Esophagus (tissue), 2 donors: ENCODE results near the gene SPAG16. TPM values are rescaled to one million over a fixed set of nuclear protein-coding genes. Genes with fewer than 3 reads are reported as not detected.

Source experiments
- H3K27ac ChIP-seq, 2 donors: one replicate each; pipeline ENCODE4 v1.5.1; 2013; ENCODE audit warnings: low read depth in 2 of 2, mild to moderate bottlenecking in 2 of 2, inconsistent platforms in 1 of 2, low read length in 1 of 2, moderate library complexity in 1 of 2
- H3K27me3 ChIP-seq, 2 donors: one replicate each; pipeline ENCODE4 v1.6.1; 2013; ENCODE audit warnings: low read length in 2 of 2, control low read depth in 1 of 2, mild to moderate bottlenecking in 1 of 2; ENCODE audit not compliant: insufficient read depth in 2 of 2, control insufficient read depth in 1 of 2
- H3K36me3 ChIP-seq, 2 donors: one replicate each; pipeline ENCODE4 v1.6.1; 2013; ENCODE audit warnings: low read length in 1 of 2; ENCODE audit not compliant: control insufficient read depth in 2 of 2, insufficient read depth in 2 of 2
- H3K4me1 ChIP-seq, 2 donors: one replicate each; pipeline ENCODE4 v1.6.1; 2013; ENCODE audit warnings: low read length in 1 of 2; ENCODE audit not compliant: control insufficient read depth in 2 of 2, insufficient read depth in 2 of 2
- H3K4me3 ChIP-seq, 2 donors: one replicate each; pipeline ENCODE4 v1.5.1; 2013; ENCODE audit warnings: low read length in 2 of 2, mild to moderate bottlenecking in 2 of 2, low read depth in 1 of 2, moderate library complexity in 1 of 2
- H3K9me3 ChIP-seq, 2 donors: one replicate each; pipeline ENCODE4 v1.6.1; 2013; ENCODE audit warnings: mild to moderate bottlenecking in 2 of 2, low read depth in 1 of 2, low read length in 1 of 2, moderate library complexity in 1 of 2; ENCODE audit not compliant: control insufficient read depth in 2 of 2, insufficient read depth in 1 of 2
- WGBS, 2 donors: extraction: QIAGEN DNeasy Blood & Tissue Kit; methylation state at CpG; one replicate each; pipeline ENCODE4 v1.1.7; 2013; 5-methylcytosine and 5-hydroxymethylcytosine counted together
- polyA plus RNA-seq, 2 donors: library from polyadenylated mRNA; stranded (reverse); fragments of 200-250 nt; gene quantifications; one replicate each; pipeline ENCODE4 v1.2.3, GENCODE V29; 2013
- donor health status: healthy with polysubstance abuse.
- donor health status: Bipolar disorder and iron deficiency.

The SPAG16 gene
- polyA plus RNA-seq, 2 donors = 20.4 to 21.2 TPM

GRCh38 chr2:213491376-213491775 is 207.1 kb downstream of the SPAG16 start:
- Histone ChIP-seq H3K9me3 (no peaks in the 10 kb centered on the region), H3K36me3 (no peaks in the 10 kb centered on the region), H3K4me1 (no peaks in the 10 kb centered on the region), H3K27me3 (no peaks in the 10 kb centered on the region), H3K27ac (no peak overlapping the region), H3K4me3 (no peak overlapping the region)
- WGBS, 2 donors = 50 to 62% methylated on average over 1 of the region's 1 CpG

- H3K36me3 ChIP-seq = no peaks in the 10 kb centered on the region
- no peak overlapping the region for H3K27ac ChIP-seq
- WGBS, 2 donors = 54 to 56% methylated on average over 2 of the region's 2 CpGs
- H3K27me3 ChIP-seq = no peaks in the 10 kb centered on the region
- no peaks in the 10 kb centered on the region for H3K4me1 ChIP-seq
- no peaks in the 10 kb centered on the region for H3K9me3 ChIP-seq
- no peak overlapping the region for H3K4me3 ChIP-seq
These were observed 212.0 kb downstream of the SPAG16 start for GRCh38 chr2:213496226-213496625.

DNA sequence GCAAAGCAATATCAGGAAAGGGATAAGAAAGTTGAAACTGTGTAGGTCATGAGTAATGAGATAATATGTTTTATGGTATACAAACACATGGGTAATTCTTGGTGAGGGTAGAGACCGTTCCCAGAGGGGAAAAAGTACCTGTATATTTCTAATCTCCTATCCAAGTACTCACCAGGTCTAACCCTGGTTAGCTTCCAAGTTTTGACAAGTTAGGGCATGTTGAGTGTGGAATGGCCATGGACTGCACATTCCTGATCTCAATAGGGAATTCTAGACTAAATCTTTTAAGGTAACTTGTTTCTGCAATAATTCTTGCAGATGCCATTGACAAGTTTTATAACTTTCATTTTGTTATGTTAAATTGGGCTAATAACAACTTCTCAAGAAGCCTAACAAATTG is 216.6 kb downstream of the SPAG16 start:
- H3K27me3 ChIP-seq = no peaks in the 10 kb centered on the region

GRCh38 chr2:213524164-213524563 is 239.9 kb downstream of the SPAG16 start:
- peaks cover 2 to 5% of the 10 kb centered on the region in 2 donors for H3K9me3 ChIP-seq
- no peak overlapping the region for H3K4me3 ChIP-seq
- H3K27me3 ChIP-seq = no peaks in the 10 kb centered on the region
- no peak overlapping the region for H3K27ac ChIP-seq
- H3K36me3 ChIP-seq = no peaks in the 10 kb centered on the region
- H3K4me1 ChIP-seq = no peaks in the 10 kb centered on the region

More for the DNA sequence above, 216.6 kb downstream of the SPAG16 start:
- Histone ChIP-seq H3K4me3 (no peak overlapping the region), H3K36me3 (no peaks in the 10 kb centered on the region), H3K27ac (no peak overlapping the region), H3K9me3 (no peaks in the 10 kb centered on the region), H3K4me1 (no peaks in the 10 kb centered on the region)
- 52 to 53% methylated on average over 1 of the region's 1 CpG for WGBS, 2 donors

GRCh38 chr2:213537579-213537978 is 253.3 kb downstream of the SPAG16 start:
- no peak overlapping the region for H3K4me3 ChIP-seq
- H3K36me3 ChIP-seq = no peaks in the 10 kb centered on the region
- no peaks in the 10 kb centered on the region for H3K4me1 ChIP-seq
- no peaks in the 10 kb centered on the region for H3K27me3 ChIP-seq
- H3K27ac ChIP-seq = no peak overlapping the region
- no peaks in the 10 kb centered on the region for H3K9me3 ChIP-seq
- 63% methylated on average over 1 of the region's 1 CpG for WGBS, 2 donors

- Histone ChIP-seq H3K4me3 (no peak overlapping the region), H3K27ac (no peak overlapping the region), H3K4me1 (no peaks in the 10 kb centered on the region), H3K36me3 (no peaks in the 10 kb centered on the region), H3K9me3 (no peaks in the 10 kb centered on the region), H3K27me3 (no peaks in the 10 kb centered on the region)
- 63 to 66% methylated on average over 1 of the region's 1 CpG for WGBS, 2 donors
These were observed 260.7 kb downstream of the SPAG16 start for GRCh38 chr2:213544940-213545339.

GRCh38 chr2:213545481-213545880 is 261.2 kb downstream of the SPAG16 start:
- WGBS, 2 donors = 45 to 55% methylated on average over 2 of the region's 2 CpGs
- no peaks in the 10 kb centered on the region for H3K4me1 ChIP-seq
- H3K4me3 ChIP-seq = no peak overlapping the region
- no peaks in the 10 kb centered on the region for H3K9me3 ChIP-seq
- no peaks in the 10 kb centered on the region for H3K36me3 ChIP-seq
- H3K27me3 ChIP-seq = no peaks in the 10 kb centered on the region
- no peak overlapping the region for H3K27ac ChIP-seq

DNA sequence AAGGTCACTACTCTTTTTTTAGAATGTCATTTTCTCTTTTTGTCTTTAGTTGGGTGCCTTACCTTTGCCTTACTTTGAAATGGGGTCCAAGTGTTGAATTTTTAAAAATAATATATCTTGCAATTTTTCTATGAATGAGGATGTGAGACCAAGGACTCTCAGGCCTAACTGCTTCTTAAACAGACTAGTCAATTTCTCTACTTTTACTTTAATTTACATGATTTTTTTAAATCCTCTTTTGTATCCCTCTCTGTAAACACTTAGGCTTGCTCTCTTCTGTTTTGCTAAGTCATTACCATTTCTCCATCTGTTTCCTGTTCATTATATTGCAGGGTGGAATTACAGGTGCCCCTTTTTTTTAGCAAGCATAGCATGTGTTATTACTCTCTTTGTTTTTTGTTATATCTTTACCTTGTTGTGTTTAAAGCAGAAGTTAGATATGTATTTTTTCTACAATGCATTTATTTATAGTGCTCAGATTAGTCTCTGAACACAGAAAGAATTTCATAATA is 261.8 kb downstream of the SPAG16 start:
- no peaks in the 10 kb centered on the region for H3K4me1 ChIP-seq

DNA sequence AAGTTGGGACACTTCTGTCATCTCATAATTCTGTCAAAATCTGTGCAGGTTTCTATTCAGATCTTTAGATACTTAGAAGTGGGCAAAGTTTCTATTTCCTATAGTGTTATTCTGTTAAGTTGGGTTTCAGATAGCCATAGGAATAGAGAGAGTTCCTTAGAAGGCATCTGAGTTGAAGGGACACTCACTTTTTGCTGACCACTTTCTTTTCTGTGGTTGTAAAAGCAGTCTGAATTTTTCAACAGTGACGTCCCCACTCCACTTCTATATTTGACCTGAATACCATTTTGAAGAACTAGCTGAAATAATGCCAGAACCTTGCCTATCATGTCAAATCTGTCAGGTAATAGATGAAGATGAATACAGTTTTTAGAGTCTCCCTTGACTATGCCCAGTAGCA is 267.3 kb downstream of the SPAG16 start:
- H3K36me3 ChIP-seq = no peaks in the 10 kb centered on the region
- no peak overlapping the region for H3K4me3 ChIP-seq
- H3K27me3 ChIP-seq = no peaks in the 10 kb centered on the region
- no peaks in the 10 kb centered on the region for H3K4me1 ChIP-seq
- no peaks in the 10 kb centered on the region for H3K9me3 ChIP-seq
- 72 to 85% methylated on average over 1 of the region's 1 CpG for WGBS, 2 donors
- H3K27ac ChIP-seq = no peak overlapping the region

More for the DNA sequence above, 261.8 kb downstream of the SPAG16 start:
- Histone ChIP-seq H3K27ac (no peak overlapping the region), H3K9me3 (no peaks in the 10 kb centered on the region), H3K4me3 (no peak overlapping the region), H3K27me3 (no peaks in the 10 kb centered on the region), H3K36me3 (no peaks in the 10 kb centered on the region)

DNA sequence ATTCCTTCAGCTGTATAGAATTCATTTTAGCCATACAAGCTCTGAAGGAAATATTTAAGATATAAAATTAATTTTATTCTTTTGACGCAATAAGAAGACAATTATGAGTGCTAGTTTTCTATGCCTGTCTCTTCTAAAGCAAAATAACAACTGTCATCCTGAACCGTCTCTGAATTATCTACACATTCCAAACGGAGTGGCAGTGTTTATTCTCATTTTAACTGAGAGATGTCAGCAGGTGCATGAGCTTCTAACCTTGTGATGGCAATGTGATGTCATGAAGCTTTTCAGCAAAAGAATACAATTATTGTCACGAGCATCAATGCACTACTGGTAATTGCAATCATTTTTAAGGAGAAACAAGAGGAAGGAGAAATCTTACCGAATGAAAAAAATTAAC is 274.8 kb downstream of the SPAG16 start:
- H3K36me3 ChIP-seq = no peaks in the 10 kb centered on the region
- no peaks in the 10 kb centered on the region for H3K4me1 ChIP-seq
- H3K4me3 ChIP-seq = no peak overlapping the region
- no peaks in the 10 kb centered on the region for H3K9me3 ChIP-seq
- no peak overlapping the region for H3K27ac ChIP-seq
- H3K27me3 ChIP-seq = no peaks in the 10 kb centered on the region
- 68 to 70% methylated on average over 5 of the region's 5 CpGs for WGBS, 2 donors
